ENCODE results near the gene DGUOK.

DNA sequence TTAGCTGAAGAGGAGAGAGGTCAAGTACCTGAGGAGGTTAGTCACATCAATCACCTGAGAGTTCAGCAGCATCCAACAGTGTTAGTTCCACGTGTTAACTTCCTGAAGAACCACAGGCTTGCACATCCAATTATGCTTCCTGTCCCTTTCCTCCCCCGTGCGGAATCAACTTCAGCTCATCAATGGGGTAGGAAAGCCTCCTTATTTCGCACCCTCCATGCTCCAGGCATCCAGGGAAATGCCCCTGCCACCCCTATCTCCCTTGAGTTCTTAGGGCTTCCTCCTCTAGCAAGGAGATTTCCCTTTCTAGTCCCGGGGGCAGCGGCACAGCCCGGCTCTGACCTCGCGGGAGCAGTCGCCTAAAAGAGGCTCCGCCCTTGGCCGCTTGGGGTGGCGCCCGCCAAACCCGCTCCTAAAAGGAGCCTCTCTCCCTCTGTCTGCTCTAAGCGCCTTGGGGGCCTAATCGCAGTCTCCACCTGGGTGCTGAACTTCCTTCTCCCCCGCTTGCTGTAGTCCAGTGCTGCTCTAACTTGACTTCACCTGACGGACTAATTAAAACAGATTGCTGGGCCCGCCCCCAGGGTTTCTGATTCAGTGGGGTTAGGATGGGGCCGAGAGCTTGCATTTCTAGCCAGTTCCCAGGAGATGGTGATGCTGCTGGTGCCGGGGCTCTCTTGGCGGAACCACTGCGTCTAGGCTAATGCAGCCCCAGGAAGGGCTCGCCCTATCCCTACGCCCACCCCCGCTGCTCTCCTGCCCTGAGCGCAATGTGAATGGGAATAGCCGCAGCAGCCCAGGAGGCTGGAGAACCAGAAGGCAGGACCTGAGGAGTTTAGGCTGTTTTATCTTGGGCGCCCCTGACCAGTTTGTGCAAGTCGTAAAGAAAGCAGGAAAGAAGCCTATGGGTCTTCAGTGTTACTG is 54.7 kb downstream of the DGUOK start:
- TF ChIP-seq, protein P1, sequence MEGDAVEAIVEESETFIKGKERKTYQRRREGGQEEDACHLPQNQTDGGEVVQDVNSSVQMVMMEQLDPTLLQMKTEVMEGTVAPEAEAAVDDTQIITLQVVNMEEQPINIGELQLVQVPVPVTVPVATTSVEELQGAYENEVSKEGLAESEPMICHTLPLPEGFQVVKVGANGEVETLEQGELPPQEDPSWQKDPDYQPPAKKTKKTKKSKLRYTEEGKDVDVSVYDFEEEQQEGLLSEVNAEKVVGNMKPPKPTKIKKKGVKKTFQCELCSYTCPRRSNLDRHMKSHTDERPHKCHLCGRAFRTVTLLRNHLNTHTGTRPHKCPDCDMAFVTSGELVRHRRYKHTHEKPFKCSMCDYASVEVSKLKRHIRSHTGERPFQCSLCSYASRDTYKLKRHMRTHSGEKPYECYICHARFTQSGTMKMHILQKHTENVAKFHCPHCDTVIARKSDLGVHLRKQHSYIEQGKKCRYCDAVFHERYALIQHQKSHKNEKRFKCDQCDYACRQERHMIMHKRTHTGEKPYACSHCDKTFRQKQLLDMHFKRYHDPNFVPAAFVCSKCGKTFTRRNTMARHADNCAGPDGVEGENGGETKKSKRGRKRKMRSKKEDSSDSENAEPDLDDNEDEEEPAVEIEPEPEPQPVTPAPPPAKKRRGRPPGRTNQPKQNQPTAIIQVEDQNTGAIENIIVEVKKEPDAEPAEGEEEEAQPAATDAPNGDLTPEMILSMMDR (conservative IDR thresholded peaks at IDR 0.05) = no peak
- no peak for TF ChIP-seq EZH2 (IDR thresholded peaks at IDR 0.05; ENCODE audit: low read depth)

Measured in PC-9 (cell line).